GF-D8 (cell line): ENCODE results near the gene SLFN11.
"Not testable (repeated sequence)": the region's sequence is repeated elsewhere in the genome, so short reads cannot be mapped to it uniquely, and the experiment has no call there.

ENCODE experiments used
- DNase-seq: peaks from one replicate; lab custom pipeline; 2025; lab: John Stamatoyannopoulos, UW

Gene SLFN11

GRCh38 chr17:35359398-35359797, 14.0 kb downstream of the SLFN11 start:
- no peak for DNase-seq

DNA sequence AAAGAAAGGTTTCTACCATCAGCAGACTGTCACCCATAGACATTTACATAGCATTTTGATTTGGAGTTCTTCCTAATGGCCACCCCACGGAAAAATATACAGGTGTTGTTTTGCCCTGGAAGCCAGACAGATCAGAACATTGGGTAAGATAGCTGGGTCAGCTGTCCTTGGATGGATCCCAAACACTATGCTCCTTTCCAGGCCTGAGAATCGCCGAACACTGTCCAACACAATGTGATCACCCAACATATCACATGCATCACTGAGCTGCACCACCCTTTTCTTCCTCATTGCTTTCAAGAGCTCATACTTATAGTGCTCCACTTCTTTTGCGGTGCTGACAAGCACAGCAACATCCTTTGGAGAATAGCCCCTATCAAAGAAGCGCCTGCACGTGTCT, 21.1 kb downstream of the SLFN11 start:
- DNase-seq, result no peak

GRCh38 chr17:35350493-35350892, 22.9 kb downstream of the SLFN11 start:
- DNase-seq, result no peak

- peak; percentile 68 for DNase-seq
Observed at GRCh38 chr17:35345926-35346771, 27.3 kb downstream of the SLFN11 start.

DNA sequence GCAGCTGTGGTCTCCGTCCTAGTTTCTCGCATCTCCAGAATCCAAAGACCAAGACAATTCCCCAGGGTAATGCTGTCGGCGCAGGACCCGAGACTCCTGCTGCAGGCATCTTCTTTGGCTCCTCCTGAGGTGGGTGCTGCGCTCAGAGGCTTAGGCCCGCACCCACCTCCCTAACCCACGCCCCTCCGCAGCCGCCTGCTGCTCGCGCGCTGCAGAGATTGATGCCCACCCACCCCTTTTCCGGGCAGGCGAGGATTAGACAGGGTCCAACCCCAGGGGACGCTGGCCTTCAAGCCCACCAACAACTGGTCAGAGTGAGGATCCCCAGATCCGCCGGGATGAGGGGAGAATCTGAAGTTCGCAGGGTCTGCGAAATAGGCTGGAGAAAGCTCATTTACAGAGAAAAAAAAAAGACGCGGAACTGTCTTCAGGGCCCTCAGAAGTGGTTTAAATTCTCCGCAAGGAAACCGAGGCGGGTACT, 27.9 kb downstream of the SLFN11 start:
- DNase-seq, result no peak

GRCh38 chr17:35344262-35344661, 29.2 kb downstream of the SLFN11 start:
- DNase-seq, result no peak

- no peak for DNase-seq
Observed at GRCh38 chr17:35342276-35342675, 31.1 kb downstream of the SLFN11 start.

- no peak for DNase-seq
Observed at GRCh38 chr17:35341411-35341992, 31.9 kb downstream of the SLFN11 start.

- no peak for DNase-seq
Observed at GRCh38 chr17:35338230-35338629, 35.2 kb downstream of the SLFN11 start.

GRCh38 chr17:35337364-35337763, 36.1 kb downstream of the SLFN11 start:
- no peak for DNase-seq

- not testable (repeated sequence) for DNase-seq
Observed at GRCh38 chr17:35333578-35333977, 39.8 kb downstream of the SLFN11 start.

- no peak for DNase-seq
Observed at GRCh38 chr17:35322749-35323148, 50.7 kb downstream of the SLFN11 start.

DNA sequence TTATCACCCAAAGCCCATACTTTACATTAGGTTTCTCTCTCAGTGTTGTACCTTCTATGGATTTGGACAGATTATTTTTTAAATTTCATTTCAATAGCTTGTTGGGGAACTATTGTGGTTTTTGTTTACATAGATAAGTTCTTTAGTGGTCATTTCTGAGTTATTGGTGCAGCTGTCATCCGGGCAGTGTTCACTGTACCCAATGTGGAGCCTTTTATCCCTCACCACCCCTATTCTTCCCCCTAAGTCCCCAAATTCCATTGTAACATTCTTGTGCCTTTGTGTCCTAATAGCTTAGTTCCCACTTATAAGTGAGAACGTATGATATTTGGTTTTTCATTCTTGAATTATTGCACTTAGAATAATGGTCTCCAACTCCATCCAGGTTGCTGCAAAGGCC, 57.5 kb downstream of the SLFN11 start:
- DNase-seq, result no peak

DNA sequence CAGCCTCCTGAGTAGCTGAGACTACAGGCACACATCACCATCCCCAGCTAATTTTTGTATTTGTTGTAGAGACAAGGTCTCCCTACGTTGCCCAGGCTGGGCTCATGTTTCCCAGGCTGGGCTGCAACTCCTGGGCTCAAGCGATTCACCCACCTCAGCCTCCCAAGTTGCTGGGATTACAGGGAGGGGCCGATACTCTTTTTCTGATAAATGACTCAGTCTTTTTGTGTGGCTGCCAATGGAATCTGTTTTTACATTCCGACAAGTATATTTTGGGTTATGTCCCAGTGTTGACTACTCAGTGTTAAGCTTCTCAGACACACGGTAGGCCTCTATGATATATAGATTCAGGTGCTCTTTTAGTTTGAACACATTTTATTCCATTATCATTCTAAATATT, 58.1 kb downstream of the SLFN11 start:
- DNase-seq, result no peak

- no peak for DNase-seq
Observed at GRCh38 chr17:35314415-35315216, 58.8 kb downstream of the SLFN11 start.

DNA sequence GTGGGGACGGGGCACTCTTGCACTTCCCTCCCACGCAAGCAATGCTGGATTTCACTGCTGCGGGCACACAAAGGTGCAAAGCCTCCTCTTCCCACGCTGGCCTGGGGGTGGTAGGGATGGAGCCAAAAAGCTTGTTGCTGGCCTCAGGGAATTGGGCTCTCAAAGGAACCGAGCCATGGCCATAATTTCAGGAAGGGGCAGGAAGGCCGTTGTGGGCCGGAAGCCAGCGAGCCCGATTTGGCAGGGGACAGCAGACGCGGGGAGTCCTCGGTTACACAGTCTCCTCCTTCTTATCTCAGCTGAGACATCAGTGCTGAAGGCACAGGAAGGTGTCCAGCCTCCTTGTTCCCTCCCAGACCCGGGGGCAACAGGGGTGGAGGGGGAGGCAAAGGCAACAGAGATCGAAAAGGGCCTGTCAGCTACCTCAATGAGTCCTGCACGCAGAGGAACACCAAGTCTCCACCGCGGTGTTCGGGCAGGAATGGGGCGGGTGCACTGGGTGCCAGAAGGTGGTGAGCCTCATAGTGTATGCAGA, 59.5 kb downstream of the SLFN11 start:
- DNase-seq, result no peak

GRCh38 chr17:35312790-35313711, 60.4 kb downstream of the SLFN11 start:
- DNase-seq, result peak; percentile 13

DNA sequence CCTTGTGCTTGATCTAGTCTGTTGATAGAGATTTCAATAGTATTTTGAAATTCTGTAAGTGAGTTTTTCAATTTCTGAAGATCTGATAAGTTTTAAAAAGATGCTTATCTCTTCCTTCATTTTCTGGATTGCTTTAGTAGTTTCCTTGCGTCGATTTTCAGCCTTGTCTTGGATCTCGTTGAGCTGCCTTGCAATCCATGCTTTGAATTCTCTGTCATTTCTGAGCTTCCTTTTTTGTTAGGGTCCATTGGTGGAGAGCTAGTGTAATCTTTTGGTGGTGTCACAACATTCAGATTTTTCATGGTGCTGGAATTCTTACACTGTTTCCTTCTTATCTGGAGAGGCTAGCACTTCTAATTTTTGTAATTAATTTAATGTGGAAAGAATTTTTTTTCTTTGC, 61.1 kb downstream of the SLFN11 start:
- DNase-seq, result no peak

DNA sequence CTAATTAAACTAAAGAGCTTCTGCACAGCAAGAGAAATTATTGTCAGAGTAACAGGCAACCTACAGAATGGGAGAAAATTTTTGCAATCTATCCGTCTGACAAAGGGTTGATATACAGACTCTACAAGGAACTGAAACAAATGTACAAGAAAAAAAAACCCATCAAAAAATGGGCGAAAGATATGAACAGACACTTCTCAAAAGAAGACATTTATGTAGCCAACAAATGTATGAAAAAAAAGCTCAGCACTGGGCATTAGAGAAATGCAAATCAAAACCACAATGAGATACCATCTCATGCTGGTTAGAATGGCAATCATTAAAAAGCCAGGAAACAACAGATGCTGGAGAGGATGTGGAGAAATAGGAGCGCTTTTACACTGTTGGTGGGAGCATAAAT, 64.1 kb downstream of the SLFN11 start:
- DNase-seq, result not testable (repeated sequence)
